Activated naive CD8-positive, alpha-beta T cell treated with anti-CD3 and anti-CD28 coated beads for 36 hours (primary cell): ENCODE measurements around the gene POLH. TPM values are rescaled to one million over a fixed set of nuclear protein-coding genes. Genes with fewer than 3 reads are reported as not detected.
"Not testable (repeated sequence)": the region's sequence is repeated elsewhere in the genome, so short reads cannot be mapped to it uniquely, and the experiment has no call there.

Source experiments
- DNase-seq: peaks from one replicate; pipeline ENCODE4 v3.0.0; 2021
- H3K27ac Mint-ChIP-seq: one replicate; pipeline ENCODE4 v1.8.0; 2022; ENCODE audit warnings: mild to moderate bottlenecking, moderate library complexity, mixed read lengths
- H3K27me3 Mint-ChIP-seq: one replicate; pipeline ENCODE4 v1.8.0; 2022; ENCODE audit warnings: mild to moderate bottlenecking, mixed read lengths
- H3K36me3 Mint-ChIP-seq: one replicate; pipeline ENCODE4 v1.8.0; 2021; ENCODE audit warnings: mild to moderate bottlenecking, mixed read lengths
- H3K4me1 Mint-ChIP-seq: one replicate; pipeline ENCODE4 v1.8.0; 2021; ENCODE audit warnings: mixed read lengths
- H3K4me3 Mint-ChIP-seq: one replicate; pipeline ENCODE4 v1.8.0; 2022; ENCODE audit warnings: mild to moderate bottlenecking, moderate library complexity, mixed read lengths
- H3K9me3 Mint-ChIP-seq: one replicate; pipeline ENCODE4 v1.8.0; 2022; ENCODE audit warnings: mixed read lengths
- total RNA-seq, 2 experiments: library from RNA; stranded (reverse); gene quantifications; one replicate each; pipeline ENCODE4 v1.2.3, GENCODE V29; 2021

POLH gene
- total RNA-seq, 2 experiments from 2014 or later: 23.4 to 30.1 TPM

- H3K27ac Mint-ChIP-seq: no peak overlapping the region
- H3K27me3 Mint-ChIP-seq: no peaks in the 10 kb centered on the region
- DNase-seq: no peak
- peaks cover 34% of the 10 kb centered on the region for H3K36me3 Mint-ChIP-seq
- no peaks in the 10 kb centered on the region for H3K9me3 Mint-ChIP-seq
- H3K4me3 Mint-ChIP-seq: no peak overlapping the region
- peaks cover 27% of the 10 kb centered on the region for H3K4me1 Mint-ChIP-seq
Observed at GRCh38 chr6:43582911-43583310, 6.9 kb downstream of the POLH start.

GRCh38 chr6:43584892-43585570, 9.0 kb downstream of the POLH start:
- DNase-seq: no peak
- H3K9me3 Mint-ChIP-seq: no peaks in the 10 kb centered on the region
- peak overlapping the region; percentile 70 for H3K27ac Mint-ChIP-seq
- H3K27me3 Mint-ChIP-seq: no peaks in the 10 kb centered on the region
- H3K36me3 Mint-ChIP-seq: peaks cover 35% of the 10 kb centered on the region
- no peak overlapping the region for H3K4me3 Mint-ChIP-seq
- peaks cover 16% of the 10 kb centered on the region for H3K4me1 Mint-ChIP-seq

GRCh38 chr6:43588194-43588593, 12.2 kb downstream of the POLH start:
- Mint-ChIP-seq H3K4me1 (peaks cover 12% of the 10 kb centered on the region), H3K36me3 (peaks cover 39% of the 10 kb centered on the region), H3K4me3 (no peak overlapping the region), H3K9me3 (no peaks in the 10 kb centered on the region), H3K27me3 (no peaks in the 10 kb centered on the region), H3K27ac (no peak overlapping the region)
- no peak for DNase-seq

- peaks cover 31% of the 10 kb centered on the region for H3K36me3 Mint-ChIP-seq
- H3K4me3 Mint-ChIP-seq, H3K9me3 Mint-ChIP-seq, H3K27me3 Mint-ChIP-seq, H3K4me1 Mint-ChIP-seq, DNase-seq, H3K27ac Mint-ChIP-seq: not testable (repeated sequence)
Observed at GRCh38 chr6:43589564-43589963, 13.6 kb downstream of the POLH start.

GRCh38 chr6:43593938-43594337, 18.0 kb downstream of the POLH start:
- Mint-ChIP-seq H3K4me3 (no peak overlapping the region), H3K4me1 (no peaks in the 10 kb centered on the region), H3K36me3 (peaks cover 21% of the 10 kb centered on the region), H3K27me3 (no peaks in the 10 kb centered on the region), H3K27ac (no peak overlapping the region), H3K9me3 (no peaks in the 10 kb centered on the region)
- DNase-seq: no peak

GRCh38 chr6:43600595-43600994, 24.6 kb downstream of the POLH start:
- no peak for DNase-seq
- Mint-ChIP-seq H3K36me3 (peaks cover 15% of the 10 kb centered on the region), H3K27ac (no peak overlapping the region), H3K27me3 (no peaks in the 10 kb centered on the region), H3K4me3 (no peak overlapping the region), H3K4me1 (no peaks in the 10 kb centered on the region), H3K9me3 (no peaks in the 10 kb centered on the region)

GRCh38 chr6:43604174-43604573, 28.2 kb downstream of the POLH start:
- no peak for DNase-seq
- Mint-ChIP-seq H3K36me3 (peaks cover 14% of the 10 kb centered on the region), H3K27me3 (no peaks in the 10 kb centered on the region), H3K4me1 (peaks cover 3% of the 10 kb centered on the region), H3K4me3 (no peak overlapping the region), H3K9me3 (no peaks in the 10 kb centered on the region), H3K27ac (no peak overlapping the region)

- H3K27me3 Mint-ChIP-seq: no peaks in the 10 kb centered on the region
- peaks cover 3% of the 10 kb centered on the region for H3K4me1 Mint-ChIP-seq
- no peaks in the 10 kb centered on the region for H3K9me3 Mint-ChIP-seq
- peaks cover 15% of the 10 kb centered on the region for H3K36me3 Mint-ChIP-seq
- DNase-seq: no peak
- H3K27ac Mint-ChIP-seq: no peak overlapping the region
- H3K4me3 Mint-ChIP-seq: no peak overlapping the region
Observed at GRCh38 chr6:43606019-43606418, 30.0 kb downstream of the POLH start.

- Mint-ChIP-seq H3K36me3 (peaks cover 12% of the 10 kb centered on the region), H3K4me1 (peaks cover 3% of the 10 kb centered on the region), H3K4me3 (no peak overlapping the region), H3K9me3 (no peaks in the 10 kb centered on the region), H3K27ac (no peak overlapping the region), H3K27me3 (no peaks in the 10 kb centered on the region)
- peak; percentile 29 for DNase-seq
Observed at GRCh38 chr6:43608310-43608763, 32.4 kb downstream of the POLH start.

- Mint-ChIP-seq H3K36me3 (peaks cover 16% of the 10 kb centered on the region), H3K4me1 (peaks cover 3% of the 10 kb centered on the region), H3K27ac (no peak overlapping the region), H3K4me3 (no peak overlapping the region), H3K27me3 (no peaks in the 10 kb centered on the region), H3K9me3 (no peaks in the 10 kb centered on the region)
- no peak for DNase-seq
Observed at GRCh38 chr6:43608807-43609206, 32.8 kb downstream of the POLH start.

GRCh38 chr6:43609402-43609801, 33.4 kb downstream of the POLH start:
- H3K27ac Mint-ChIP-seq: no peak overlapping the region
- peaks cover 19% of the 10 kb centered on the region for H3K36me3 Mint-ChIP-seq
- no peaks in the 10 kb centered on the region for H3K9me3 Mint-ChIP-seq
- H3K4me3 Mint-ChIP-seq: no peak overlapping the region
- H3K4me1 Mint-ChIP-seq: peaks cover 3% of the 10 kb centered on the region
- DNase-seq: no peak
- H3K27me3 Mint-ChIP-seq: no peaks in the 10 kb centered on the region

GRCh38 chr6:43610431-43610830, 34.4 kb downstream of the POLH start:
- Mint-ChIP-seq H3K4me1 (peaks cover 3% of the 10 kb centered on the region), H3K27me3 (no peaks in the 10 kb centered on the region), H3K27ac (no peak overlapping the region), H3K4me3 (no peak overlapping the region), H3K9me3 (no peaks in the 10 kb centered on the region), H3K36me3 (peaks cover 19% of the 10 kb centered on the region)
- no peak for DNase-seq

GRCh38 chr6:43613721-43614395, 37.9 kb downstream of the POLH start:
- Mint-ChIP-seq H3K9me3 (no peaks in the 10 kb centered on the region), H3K4me1 (no peaks in the 10 kb centered on the region), H3K27me3 (no peaks in the 10 kb centered on the region), H3K27ac (no peak overlapping the region), H3K36me3 (peaks cover 19% of the 10 kb centered on the region), H3K4me3 (no peak overlapping the region)
- no peak for DNase-seq

GRCh38 chr6:43614396-43614730, 38.4 kb downstream of the POLH start:
- Mint-ChIP-seq H3K4me1 (no peaks in the 10 kb centered on the region), H3K27ac (no peak overlapping the region)
- DNase-seq: no peak

GRCh38 chr6:43616725-43617472, 40.9 kb downstream of the POLH start:
- H3K9me3 Mint-ChIP-seq: no peaks in the 10 kb centered on the region
- H3K27me3 Mint-ChIP-seq: no peaks in the 10 kb centered on the region
- H3K4me1 Mint-ChIP-seq: peaks cover 1% of the 10 kb centered on the region
- no peak overlapping the region for H3K4me3 Mint-ChIP-seq
- H3K27ac Mint-ChIP-seq: no peak overlapping the region
- peaks cover 14% of the 10 kb centered on the region for H3K36me3 Mint-ChIP-seq
- DNase-seq: no peak

More at GRCh38 chr6:43614396-43614730, 38.4 kb downstream of the POLH start:
- H3K36me3 Mint-ChIP-seq: peaks cover 17% of the 10 kb centered on the region
- no peaks in the 10 kb centered on the region for H3K27me3 Mint-ChIP-seq
- no peak overlapping the region for H3K4me3 Mint-ChIP-seq
- no peaks in the 10 kb centered on the region for H3K9me3 Mint-ChIP-seq
